KOPT-K1 (cell line): Measurements from ENCODE around the gene TAAR9.
"Not testable (repeated sequence)": the region's sequence is repeated elsewhere in the genome, so short reads cannot be mapped to it uniquely, and the experiment has no call there.

Source experiments
- H3K27ac ChIP-seq: fragments of 200-600 bp; sonication (generic); 2 replicates; pipeline ENCODE4 v1.5.1; 2016; ENCODE audit warnings: antibody characterized with exemption, mild to moderate bottlenecking, low read depth, low read length; ENCODE audit not compliant: poor library complexity, severe bottlenecking
- H3K36me3 ChIP-seq: fragments of 200-600 bp; sonication (generic); 2 replicates; pipeline ENCODE4 v1.5.1; 2017; ENCODE audit warnings: antibody characterized with exemption, mild to moderate bottlenecking, low read length, moderate library complexity; ENCODE audit not compliant: insufficient read depth
- H3K9me3 ChIP-seq: fragments of 200-600 bp; sonication (generic); 2 replicates; pipeline ENCODE4 v1.5.1; 2017; ENCODE audit warnings: antibody characterized with exemption, low read length, mild to moderate bottlenecking; ENCODE audit not compliant: insufficient read depth, poor library complexity, severe bottlenecking

Gene TAAR9

GRCh38 chr6:132506869-132507808 is 30.9 kb upstream of the TAAR9 start:
- Histone ChIP-seq H3K36me3 (no peaks in the 10 kb centered on the region), H3K9me3 (no peaks in the 10 kb centered on the region), H3K27ac (no peak overlapping the region)

- no peak overlapping the region for H3K27ac ChIP-seq
- no peaks in the 10 kb centered on the region for H3K36me3 ChIP-seq
- H3K9me3 ChIP-seq, result no peaks in the 10 kb centered on the region
Measured at GRCh38 chr6:132511210-132511830, 26.8 kb upstream of the TAAR9 start.

GRCh38 chr6:132511831-132512220 is 26.3 kb upstream of the TAAR9 start:
- no peaks in the 10 kb centered on the region for H3K36me3 ChIP-seq
- H3K9me3 ChIP-seq, result no peaks in the 10 kb centered on the region
- H3K27ac ChIP-seq, result no peak overlapping the region

GRCh38 chr6:132512342-132512637 is 25.8 kb upstream of the TAAR9 start:
- Histone ChIP-seq H3K36me3 (no peaks in the 10 kb centered on the region), H3K9me3 (no peaks in the 10 kb centered on the region), H3K27ac (peak overlapping the region; percentile 37)

- no peaks in the 10 kb centered on the region for H3K36me3 ChIP-seq
- peak within 1 kb of the TSS; percentile 37 for H3K27ac ChIP-seq
- H3K9me3 ChIP-seq, result no peaks in the 10 kb centered on the region
Measured at GRCh38 chr6:132512638-132513632, 25.1 kb upstream of the TAAR9 start, which contains the start of gene STX7. TSS of gene STX7 (minus strand) at chr6:132513116. CDS start at chr6:132503530, 9,586 bp downstream.

GRCh38 chr6:132513831-132514545 is 24.1 kb upstream of the TAAR9 start:
- H3K27ac ChIP-seq, result no peak overlapping the region

GRCh38 chr6:132515386-132515785 is 22.7 kb upstream of the TAAR9 start:
- Histone ChIP-seq H3K36me3 (no peaks in the 10 kb centered on the region), H3K27ac (no peak overlapping the region), H3K9me3 (no peaks in the 10 kb centered on the region)

More at GRCh38 chr6:132513831-132514545, 24.1 kb upstream of the TAAR9 start:
- Histone ChIP-seq H3K9me3 (no peaks in the 10 kb centered on the region), H3K36me3 (no peaks in the 10 kb centered on the region)

GRCh38 chr6:132520953-132521352 is 17.1 kb upstream of the TAAR9 start:
- Histone ChIP-seq H3K27ac (no peak overlapping the region), H3K36me3 (no peaks in the 10 kb centered on the region)

GRCh38 chr6:132524646-132525045 is 13.4 kb upstream of the TAAR9 start:
- Histone ChIP-seq H3K27ac (no peak overlapping the region), H3K9me3 (no peaks in the 10 kb centered on the region), H3K36me3 (no peaks in the 10 kb centered on the region)

More at GRCh38 chr6:132520953-132521352, 17.1 kb upstream of the TAAR9 start:
- H3K9me3 ChIP-seq, result no peaks in the 10 kb centered on the region

GRCh38 chr6:132525866-132526265 is 12.2 kb upstream of the TAAR9 start:
- no peak overlapping the region for H3K27ac ChIP-seq
- H3K36me3 ChIP-seq, result no peaks in the 10 kb centered on the region
- no peaks in the 10 kb centered on the region for H3K9me3 ChIP-seq

- Histone ChIP-seq H3K9me3 (no peaks in the 10 kb centered on the region), H3K36me3 (no peaks in the 10 kb centered on the region), H3K27ac (no peak overlapping the region)
Measured at GRCh38 chr6:132526461-132526860, 11.6 kb upstream of the TAAR9 start.

- no peaks in the 10 kb centered on the region for H3K36me3 ChIP-seq
- H3K9me3 ChIP-seq, result no peaks in the 10 kb centered on the region
- no peak overlapping the region for H3K27ac ChIP-seq
Measured at GRCh38 chr6:132527791-132528190, 10.3 kb upstream of the TAAR9 start.

GRCh38 chr6:132530293-132530974 is 7.6 kb upstream of the TAAR9 start:
- no peak overlapping the region for H3K27ac ChIP-seq
- peaks cover 6% of the 10 kb centered on the region for H3K9me3 ChIP-seq
- no peaks in the 10 kb centered on the region for H3K36me3 ChIP-seq

GRCh38 chr6:132534546-132534945 is 3.5 kb upstream of the TAAR9 start:
- not testable (repeated sequence) for H3K9me3 ChIP-seq, H3K36me3 ChIP-seq, H3K27ac ChIP-seq
